Right ventricle myocardium inferior (tissue), 1 donor: ENCODE results near the gene ZNF786. TPM values are rescaled to one million over a fixed set of nuclear protein-coding genes. Genes with fewer than 3 reads are reported as not detected.
"Not testable (repeated sequence)": the region's sequence is repeated elsewhere in the genome, so short reads cannot be mapped to it uniquely, and the experiment has no call there.

Experiments used
- ATAC-seq: fragments of 200-7000 bp; cut with Tn5 transposase; one replicate; pipeline ENCODE4 v1.9.1; 2020; ENCODE audit warnings: mild to moderate bottlenecking, moderate library complexity
- DNase-seq: peaks from one replicate; pipeline ENCODE4 v3.0.0; 2021; ENCODE audit errors: missing footprints
- intact Hi-C: fragments of 100-400 bp; cut with DNase I; formaldehyde crosslinking; loops from one replicate; pipeline ENCODE4 v1.11.0; 2022
- total RNA-seq: library from RNA; stranded (reverse); fragmentation: NEBNext Ultra II Directional; extraction: Animal tissue kit (Norgen Biotek cat#: 25700); gene quantifications from one replicate; pipeline ENCODE4 v1.2.1, GENCODE V29; 2021
- donor health status: DM: no; HTN: yes; CAD: no; lungs with severe emphysema.

The ZNF786 gene
- total RNA-seq, 1 donor from 2014 or later: 2.9 TPM

DNA sequence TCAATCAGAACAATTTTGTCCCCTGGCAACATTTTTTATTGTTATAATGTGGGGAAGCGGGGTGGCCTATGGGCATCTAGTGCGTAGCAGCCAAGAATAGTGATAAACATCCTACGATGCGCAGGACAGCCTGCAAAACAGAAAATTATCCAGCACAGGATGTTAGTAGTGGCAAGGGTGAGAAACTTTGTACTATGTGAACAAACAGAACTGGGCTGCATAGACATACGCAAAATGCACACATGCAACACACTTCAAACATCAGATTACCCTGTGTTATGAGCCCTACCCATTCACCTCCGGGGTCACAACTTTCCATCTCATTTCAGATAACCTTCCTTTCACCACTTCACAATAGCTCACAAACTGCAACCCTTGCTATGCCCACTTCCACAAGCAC, 3.1 kb downstream of the ZNF786 start:
- ATAC-seq (no peak), DNase-seq (no peak)
- intact Hi-C loops: no loop called here

- DNase-seq: no peak
- ATAC-seq: no peak
- intact Hi-C loops: no loop called here
These were observed 4.7 kb downstream of the ZNF786 start for GRCh38 chr7:149085866-149086265.

GRCh38 chr7:149084407-149084806, 6.1 kb downstream of the ZNF786 start:
- ATAC-seq (no peak), DNase-seq (no peak)
- intact Hi-C loops: no loop called here

GRCh38 chr7:149081914-149082313, 8.6 kb downstream of the ZNF786 start:
- intact Hi-C loops: no loop called here
- DNase-seq (no peak), ATAC-seq (no peak)

DNA sequence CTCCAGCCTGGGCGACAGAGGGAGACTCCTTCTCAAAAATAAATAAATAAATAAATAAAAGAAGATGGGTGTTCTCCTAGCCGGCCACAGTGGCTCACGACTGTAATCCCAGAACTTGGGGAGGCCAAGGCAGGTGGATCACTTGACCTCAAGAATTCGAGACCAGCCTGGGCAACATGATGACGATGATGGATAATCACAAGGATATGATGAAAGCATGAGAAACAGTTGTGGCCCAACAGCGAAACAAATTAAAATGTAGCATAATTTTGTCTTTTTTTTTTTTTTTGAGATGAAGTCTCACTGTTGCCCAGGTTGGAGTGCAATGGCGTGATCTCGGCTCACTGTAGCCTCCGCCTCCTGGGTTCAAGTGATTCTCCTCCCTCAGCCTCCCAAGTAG, 12.9 kb downstream of the ZNF786 start:
- ATAC-seq (no peak), DNase-seq (no peak)
- intact Hi-C loops: no loop called here

- ATAC-seq: no peak
- no peak for DNase-seq
- intact Hi-C loops: no loop called here
These were observed 15.2 kb downstream of the ZNF786 start for GRCh38 chr7:149075286-149075685.

DNA sequence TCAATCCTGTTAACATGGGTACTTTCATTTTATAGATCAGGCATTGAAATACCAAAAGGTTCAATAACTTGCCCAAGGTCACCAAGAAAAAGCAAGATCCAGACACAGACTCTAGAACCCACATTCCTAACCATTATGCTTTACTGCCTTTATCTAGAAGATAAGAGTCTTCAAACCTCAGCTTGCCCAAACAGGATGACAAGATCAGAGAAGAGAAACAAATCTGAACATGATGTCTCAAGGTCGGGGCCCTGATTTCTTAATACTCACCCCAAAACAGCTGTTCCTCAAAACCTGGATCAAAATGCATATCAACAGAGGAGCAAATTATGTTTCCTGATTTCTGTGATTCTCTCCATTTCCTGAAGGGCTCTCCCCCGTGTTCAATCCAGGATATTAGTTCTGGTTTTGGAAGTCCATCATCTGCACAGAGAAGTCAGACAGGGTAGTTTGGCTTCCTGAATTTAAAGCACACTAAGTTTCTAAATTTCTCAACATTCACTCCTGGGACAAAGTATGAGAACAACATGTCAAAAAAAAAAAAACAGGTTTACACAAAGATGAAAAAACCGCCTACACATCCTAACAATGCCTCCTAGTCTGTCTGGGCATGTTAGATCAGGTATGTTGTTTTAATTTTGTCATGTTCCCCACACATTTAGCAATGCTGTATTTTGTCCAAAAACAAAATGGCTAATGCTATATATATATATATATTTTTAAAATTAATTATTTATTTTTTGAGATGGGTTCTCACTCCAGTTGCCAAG, 16.2 kb downstream of the ZNF786 start:
- no peak for DNase-seq
- no peak for ATAC-seq
- intact Hi-C loops: no loop called here

DNA sequence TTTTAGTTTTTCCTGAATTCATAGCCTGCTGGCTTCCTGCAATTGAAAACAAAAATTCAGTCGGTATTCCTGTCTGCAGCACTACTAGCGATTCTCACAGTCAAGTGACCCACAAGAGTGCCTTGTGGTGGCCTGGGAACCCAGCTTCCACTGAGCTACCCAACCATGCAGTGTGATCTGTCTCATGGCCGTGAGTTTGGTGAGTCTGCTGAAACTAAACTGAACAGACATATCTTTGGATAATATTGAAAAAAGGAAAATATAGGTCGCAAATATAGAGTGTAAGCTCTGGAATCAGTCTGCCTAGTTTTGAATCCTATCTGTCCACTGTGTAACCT, 18.1 kb downstream of the ZNF786 start:
- ATAC-seq: no peak
- no peak for DNase-seq
- intact Hi-C loops: no loop called here

GRCh38 chr7:149071641-149072437, 18.7 kb downstream of the ZNF786 start:
- intact Hi-C loops: no loop called here
- no peak for ATAC-seq
- DNase-seq: no peak

- ATAC-seq (no peak), DNase-seq (no peak)
- intact Hi-C loops: no loop called here
These were observed 19.3 kb downstream of the ZNF786 start for GRCh38 chr7:149071182-149071635.

GRCh38 chr7:149070372-149071125, 20.0 kb downstream of the ZNF786 start:
- intact Hi-C loops: no loop called here
- no peak for ATAC-seq
- no peak for DNase-seq

GRCh38 chr7:149067869-149068268, 22.6 kb downstream of the ZNF786 start:
- DNase-seq: no peak
- intact Hi-C loops: no loop called here
- ATAC-seq: no peak

- DNase-seq (no peak), ATAC-seq (no peak)
- intact Hi-C loops: no loop called here
These were observed 27.0 kb downstream of the ZNF786 start for GRCh38 chr7:149063476-149063875.

GRCh38 chr7:149062217-149062899, 28.2 kb downstream of the ZNF786 start:
- DNase-seq, ATAC-seq, intact Hi-C loops: not testable (repeated sequence)

DNA sequence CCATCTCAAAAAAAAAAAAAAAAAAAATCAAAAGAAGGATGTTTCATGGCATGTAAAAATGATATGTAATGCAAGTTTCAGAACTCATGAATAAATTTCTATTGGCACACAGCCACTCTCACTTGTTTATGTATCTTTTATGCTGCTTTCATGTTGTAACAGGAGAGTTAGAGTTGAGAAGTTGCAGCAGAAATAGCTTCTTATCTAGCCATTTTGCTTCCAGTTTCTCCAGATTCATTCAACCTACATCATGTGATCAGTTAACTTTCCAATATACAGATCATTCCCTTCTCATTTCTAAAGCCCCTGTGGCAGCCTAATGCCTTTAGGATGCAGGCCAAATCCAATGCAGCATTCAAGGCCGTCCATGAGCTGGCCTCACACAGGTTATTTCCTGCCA, 30.4 kb downstream of the ZNF786 start:
- intact Hi-C loops: no loop called here
- DNase-seq (no peak), ATAC-seq (no peak)

DNA sequence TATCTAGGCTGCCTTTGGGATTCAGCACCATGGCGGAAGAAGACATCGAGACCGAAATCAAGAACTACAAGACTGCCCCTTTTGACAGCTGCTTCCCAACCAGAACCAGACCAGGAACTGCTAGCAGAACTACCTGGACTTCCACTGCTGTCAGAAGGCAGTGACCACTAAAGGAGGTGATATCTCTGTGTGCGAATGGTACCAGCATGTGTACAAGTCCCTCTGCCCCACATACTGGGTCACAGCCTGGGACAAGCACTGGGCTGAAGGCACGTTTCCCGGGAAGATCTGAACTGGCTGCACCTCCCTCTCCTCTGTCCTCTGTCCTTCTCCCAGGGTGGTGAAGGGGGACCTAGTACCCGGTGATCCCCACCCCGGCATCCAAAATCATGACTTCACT, 36.6 kb downstream of the ZNF786 start:
- no peak for DNase-seq
- intact Hi-C loops: no loop called here
- no peak for ATAC-seq

- intact Hi-C loops: no loop called here
- no peak for DNase-seq
- no peak for ATAC-seq
These were observed 37.1 kb downstream of the ZNF786 start for GRCh38 chr7:149053384-149053783.

DNA sequence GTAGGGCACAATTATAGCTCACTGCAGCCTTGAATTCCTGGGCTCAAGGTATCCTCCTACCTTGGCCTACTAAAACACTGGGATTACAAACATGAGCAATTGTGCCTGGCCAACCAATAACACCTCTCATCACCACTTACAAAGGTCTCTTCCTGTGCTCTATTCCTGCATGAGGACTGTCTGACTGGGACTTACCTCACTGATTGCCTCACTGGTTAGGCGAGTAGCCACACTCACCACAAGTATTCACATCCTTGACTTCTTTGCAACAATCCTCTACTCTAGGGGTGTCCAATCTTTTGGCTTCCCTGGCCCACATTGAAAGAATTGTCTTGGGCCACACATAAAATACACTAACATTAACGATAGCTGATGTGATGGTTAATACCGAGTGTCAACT, 39.6 kb downstream of the ZNF786 start:
- DNase-seq: no peak
- no peak for ATAC-seq
- intact Hi-C loops: no loop called here

DNA sequence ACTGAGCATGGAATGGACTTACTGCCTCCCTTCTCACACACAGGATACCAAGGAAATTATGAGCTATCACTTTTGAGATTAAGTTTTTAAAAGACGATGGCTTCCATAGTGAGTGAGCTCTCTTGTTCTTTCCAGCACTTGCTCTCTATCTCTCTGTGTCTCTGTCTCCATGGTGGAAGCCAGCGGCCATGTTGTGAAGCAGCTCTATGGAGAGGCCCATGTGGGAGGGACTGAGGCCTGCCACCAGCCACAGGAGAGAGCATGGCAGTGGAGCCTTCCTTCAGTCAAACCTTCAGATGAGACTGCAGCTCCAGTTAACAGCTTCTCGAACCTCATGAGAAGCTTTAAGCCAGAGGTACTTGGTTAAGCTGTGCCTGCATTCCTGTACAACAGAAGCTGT, 41.7 kb downstream of the ZNF786 start:
- ATAC-seq (no peak), DNase-seq (no peak)
- intact Hi-C loops: no loop called here
